GM06990 (cell line): ENCODE results near the gene C12orf60.

Experiments
- DNase-seq: peaks from one replicate; pipeline ENCODE4 v3.0.0-alpha.2; 2011; ENCODE audit not compliant: insufficient read length; ENCODE audit errors: extremely low read depth
- H3K27me3 ChIP-seq: replicated peaks from 2 replicates; pipeline ENCODE4 v1.6.0; 2011; ENCODE audit warnings: low read length; ENCODE audit not compliant: control insufficient read depth, insufficient read depth
- H3K36me3 ChIP-seq: 2 replicates; pipeline ENCODE4 v1.5.1; 2011; ENCODE audit warnings: low read length; ENCODE audit not compliant: control insufficient read depth, insufficient read depth
- H3K4me3 ChIP-seq: replicated peaks from 2 replicates; pipeline ENCODE4 v1.5.1; 2011; ENCODE audit warnings: low read depth, mild to moderate bottlenecking, control low read depth, low read length
- TF ChIP-seq, protein P1 (sequence below): IDR thresholded peaks from 2 replicates; pipeline ENCODE4 v1.5.1; 2011; ENCODE audit warnings: low read length, control low read depth, mild to moderate bottlenecking, inconsistent platforms; ENCODE audit not compliant: insufficient read depth, poor library complexity, severe bottlenecking

Gene C12orf60

DNA sequence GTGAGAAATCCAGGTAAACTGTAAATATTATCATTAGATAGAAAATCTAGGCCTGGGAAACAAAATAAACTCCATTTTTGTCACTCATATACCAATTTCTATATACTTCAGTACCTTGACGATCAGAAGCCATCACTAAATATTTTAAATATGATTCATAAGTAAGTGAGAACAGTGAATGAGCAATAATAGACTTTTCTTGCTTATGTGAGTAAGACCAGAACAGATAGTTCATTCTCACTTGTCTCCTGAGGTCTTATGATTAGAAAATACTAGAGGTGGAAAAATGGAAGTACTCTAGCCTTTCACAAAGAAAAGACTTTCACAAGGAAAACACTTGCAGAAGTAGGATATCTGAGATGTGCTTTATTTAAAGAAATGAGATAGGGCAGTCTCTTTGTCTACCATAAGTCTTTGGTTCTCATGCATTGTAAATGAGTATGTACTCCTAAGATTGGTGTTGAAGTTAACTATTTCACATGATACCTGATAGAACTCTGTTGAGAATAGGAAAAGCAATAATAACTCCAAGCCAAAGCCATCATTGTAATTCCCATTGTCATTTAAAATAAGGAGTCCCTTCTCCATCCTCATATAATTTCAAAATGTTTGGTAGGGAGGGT lies 20.7 kb downstream of the C12orf60 start:
- Histone ChIP-seq H3K36me3 (no peaks in the 10 kb centered on the region), H3K27me3 (no peaks in the 10 kb centered on the region), H3K4me3 (no peak overlapping the region)
- DNase-seq: no peak
- TF ChIP-seq, protein P1, sequence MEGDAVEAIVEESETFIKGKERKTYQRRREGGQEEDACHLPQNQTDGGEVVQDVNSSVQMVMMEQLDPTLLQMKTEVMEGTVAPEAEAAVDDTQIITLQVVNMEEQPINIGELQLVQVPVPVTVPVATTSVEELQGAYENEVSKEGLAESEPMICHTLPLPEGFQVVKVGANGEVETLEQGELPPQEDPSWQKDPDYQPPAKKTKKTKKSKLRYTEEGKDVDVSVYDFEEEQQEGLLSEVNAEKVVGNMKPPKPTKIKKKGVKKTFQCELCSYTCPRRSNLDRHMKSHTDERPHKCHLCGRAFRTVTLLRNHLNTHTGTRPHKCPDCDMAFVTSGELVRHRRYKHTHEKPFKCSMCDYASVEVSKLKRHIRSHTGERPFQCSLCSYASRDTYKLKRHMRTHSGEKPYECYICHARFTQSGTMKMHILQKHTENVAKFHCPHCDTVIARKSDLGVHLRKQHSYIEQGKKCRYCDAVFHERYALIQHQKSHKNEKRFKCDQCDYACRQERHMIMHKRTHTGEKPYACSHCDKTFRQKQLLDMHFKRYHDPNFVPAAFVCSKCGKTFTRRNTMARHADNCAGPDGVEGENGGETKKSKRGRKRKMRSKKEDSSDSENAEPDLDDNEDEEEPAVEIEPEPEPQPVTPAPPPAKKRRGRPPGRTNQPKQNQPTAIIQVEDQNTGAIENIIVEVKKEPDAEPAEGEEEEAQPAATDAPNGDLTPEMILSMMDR: no peak

DNA sequence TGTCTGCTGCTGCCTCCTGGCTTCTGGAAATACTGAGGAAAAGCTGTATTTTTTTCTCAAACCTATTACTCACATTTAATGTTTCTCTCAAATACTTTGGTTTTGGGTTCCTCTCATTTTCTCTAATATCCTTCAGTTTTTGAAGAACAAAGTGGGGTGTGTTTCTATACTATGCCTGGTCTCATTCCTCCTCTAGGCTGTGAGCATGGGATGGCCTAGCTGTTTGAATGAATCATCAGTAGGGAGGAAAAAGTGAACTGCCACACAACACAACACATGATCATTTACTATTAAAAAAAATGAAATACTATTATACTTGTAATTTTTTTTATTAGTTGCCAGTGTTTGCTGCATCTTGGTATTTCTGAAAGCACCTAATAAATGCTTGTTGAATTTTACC lies 21.8 kb downstream of the C12orf60 start:
- TF ChIP-seq, protein P1: no peak
- Histone ChIP-seq H3K36me3 (no peaks in the 10 kb centered on the region), H3K4me3 (no peak overlapping the region), H3K27me3 (no peaks in the 10 kb centered on the region)
- no peak for DNase-seq

DNA sequence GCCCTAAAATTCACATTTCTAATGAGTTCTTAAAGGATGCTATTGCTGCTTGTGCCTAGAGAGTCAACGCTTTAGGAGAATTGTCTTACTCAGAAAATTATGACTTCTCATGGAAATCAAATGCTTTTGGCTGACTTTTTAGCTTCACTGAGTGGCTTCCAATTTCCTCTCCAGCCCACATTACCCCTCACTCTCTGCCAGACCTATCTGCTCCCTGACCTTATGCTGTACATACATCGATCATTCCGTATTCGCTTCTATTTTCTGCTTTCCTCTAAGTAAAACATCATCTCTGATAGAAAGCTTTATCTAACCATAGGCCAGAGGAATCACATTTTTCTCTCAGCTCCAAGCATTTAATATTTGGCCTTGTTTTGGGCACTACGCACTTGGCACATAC lies 23.0 kb downstream of the C12orf60 start:
- DNase-seq: no peak
- TF ChIP-seq, protein P1: no peak

DNA sequence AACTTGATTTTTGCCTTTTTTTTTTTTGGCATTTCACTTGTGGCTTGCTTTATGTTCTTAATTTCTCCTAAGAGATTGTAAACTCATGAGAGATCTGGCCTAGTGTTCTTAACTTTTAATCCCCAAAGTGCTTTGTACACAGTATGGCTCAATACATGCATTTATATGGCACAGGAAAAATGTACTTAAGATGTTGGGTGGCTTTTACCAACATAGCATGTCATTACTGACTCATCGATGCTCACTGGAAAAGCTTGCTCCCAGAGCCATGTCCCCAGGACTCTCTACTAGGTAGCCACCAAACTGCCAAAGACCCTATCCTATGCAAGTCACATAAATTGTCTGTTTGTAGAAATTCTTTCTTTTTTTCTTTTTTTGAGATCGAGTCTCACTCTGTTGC lies 23.6 kb downstream of the C12orf60 start:
- TF ChIP-seq, protein P1: no peak
- no peak overlapping the region for H3K4me3 ChIP-seq
- no peaks in the 10 kb centered on the region for H3K27me3 ChIP-seq
- H3K36me3 ChIP-seq: no peaks in the 10 kb centered on the region
- no peak for DNase-seq

More for the DNA sequence above, 23.0 kb downstream of the C12orf60 start:
- Histone ChIP-seq H3K27me3 (no peaks in the 10 kb centered on the region), H3K4me3 (no peak overlapping the region), H3K36me3 (no peaks in the 10 kb centered on the region)

DNA sequence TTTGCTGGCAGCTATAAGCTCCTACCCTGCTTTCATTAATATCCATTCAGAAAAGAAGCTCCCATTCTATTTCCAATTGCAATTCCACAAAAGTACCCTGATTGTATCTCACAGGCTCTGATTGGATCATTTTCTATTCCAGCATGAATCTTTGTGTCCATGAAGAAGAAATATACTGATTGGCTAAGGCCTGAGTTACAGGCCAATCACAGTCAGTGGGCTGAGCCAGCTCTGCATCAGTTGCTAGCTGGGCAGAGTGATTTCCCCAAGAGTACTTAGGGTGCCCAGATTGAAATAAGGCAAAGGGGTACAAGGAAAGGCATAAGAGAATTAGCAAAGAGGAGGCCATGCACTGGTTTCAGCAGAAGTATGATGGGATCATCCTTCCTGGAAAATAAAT lies 25.4 kb downstream of the C12orf60 start:
- Histone ChIP-seq H3K36me3 (no peaks in the 10 kb centered on the region), H3K27me3 (no peaks in the 10 kb centered on the region), H3K4me3 (no peak overlapping the region)
- no peak for DNase-seq
- TF ChIP-seq, protein P1: no peak

DNA sequence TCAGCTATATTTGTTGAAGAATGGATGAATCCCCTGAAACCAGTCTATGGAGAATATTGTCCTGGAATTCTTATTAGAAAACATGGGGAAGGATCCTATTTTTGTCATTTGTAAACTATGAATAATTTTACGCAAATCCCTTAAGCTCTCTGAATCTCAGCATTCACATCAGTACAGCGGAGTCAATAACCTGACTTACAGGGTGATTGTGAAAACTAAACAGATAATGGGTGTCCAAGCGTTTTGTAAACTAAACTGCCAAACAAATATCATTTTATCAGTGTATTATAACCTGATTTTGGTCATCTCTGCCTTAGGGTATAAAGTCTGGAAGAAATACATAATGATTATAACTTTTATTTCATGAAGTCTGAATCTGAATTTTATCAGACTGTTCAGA lies 29.9 kb downstream of the C12orf60 start:
- no peak for DNase-seq
- TF ChIP-seq, protein P1: no peak
- Histone ChIP-seq H3K36me3 (no peaks in the 10 kb centered on the region), H3K4me3 (no peak overlapping the region), H3K27me3 (no peaks in the 10 kb centered on the region)
